A673 (cell line): ENCODE results near the gene BIVM.

ENCODE experiments used
- EZH2 ChIP-seq: fragments of 200-600 bp; sonication (generic); IDR thresholded peaks from 2 replicates; pipeline ENCODE4 v1.6.1; 2017; ENCODE audit warnings: borderline replicate concordance, low read depth, mild to moderate bottlenecking, mixed read lengths, antibody characterized with exemption, low read length; ENCODE audit not compliant: poor library complexity, severe bottlenecking
- TF ChIP-seq, protein P1 (sequence below): fragments of 300-800, 200-600 bp; sonication (generic); conservative IDR thresholded peaks from 2 replicates; pipeline ENCODE4 v1.5.1; 2017; ENCODE audit warnings: low read depth, mild to moderate bottlenecking, antibody characterized with exemption, low read length, moderate library complexity, mixed read lengths

DNA sequence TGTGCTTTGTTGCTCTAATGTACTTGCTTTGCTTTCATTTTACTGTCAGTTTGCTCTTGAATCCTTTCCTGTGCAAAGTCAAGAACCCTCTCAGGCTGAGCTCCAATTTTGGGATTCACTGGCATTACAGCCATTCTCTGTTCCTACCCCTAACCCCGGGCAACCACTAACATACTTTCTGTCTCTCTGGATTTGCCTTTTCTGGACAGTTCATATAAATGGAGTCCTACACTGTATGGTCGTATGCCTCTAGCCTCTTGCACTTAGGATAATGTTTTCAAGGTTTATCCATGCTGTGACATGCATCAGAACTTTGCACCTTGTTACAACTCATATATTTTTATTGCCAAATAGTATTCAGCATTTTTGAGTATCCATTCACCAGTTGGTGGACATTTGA, 22.6 kb upstream of the BIVM start:
- TF ChIP-seq, protein P1, sequence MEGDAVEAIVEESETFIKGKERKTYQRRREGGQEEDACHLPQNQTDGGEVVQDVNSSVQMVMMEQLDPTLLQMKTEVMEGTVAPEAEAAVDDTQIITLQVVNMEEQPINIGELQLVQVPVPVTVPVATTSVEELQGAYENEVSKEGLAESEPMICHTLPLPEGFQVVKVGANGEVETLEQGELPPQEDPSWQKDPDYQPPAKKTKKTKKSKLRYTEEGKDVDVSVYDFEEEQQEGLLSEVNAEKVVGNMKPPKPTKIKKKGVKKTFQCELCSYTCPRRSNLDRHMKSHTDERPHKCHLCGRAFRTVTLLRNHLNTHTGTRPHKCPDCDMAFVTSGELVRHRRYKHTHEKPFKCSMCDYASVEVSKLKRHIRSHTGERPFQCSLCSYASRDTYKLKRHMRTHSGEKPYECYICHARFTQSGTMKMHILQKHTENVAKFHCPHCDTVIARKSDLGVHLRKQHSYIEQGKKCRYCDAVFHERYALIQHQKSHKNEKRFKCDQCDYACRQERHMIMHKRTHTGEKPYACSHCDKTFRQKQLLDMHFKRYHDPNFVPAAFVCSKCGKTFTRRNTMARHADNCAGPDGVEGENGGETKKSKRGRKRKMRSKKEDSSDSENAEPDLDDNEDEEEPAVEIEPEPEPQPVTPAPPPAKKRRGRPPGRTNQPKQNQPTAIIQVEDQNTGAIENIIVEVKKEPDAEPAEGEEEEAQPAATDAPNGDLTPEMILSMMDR: no peak
- no peak for TF ChIP-seq EZH2
